Stimulated activated naive B cell treated with anti-CD40 and anti-IgM and Interleukin-4, amounts not matched to agents 10 μg/mL and 1 μg/mL and 100 μg/mL, for 72 hours (primary cell): ENCODE measurements around the gene CFAP46.
A peak's percentile ranks its signal among the peaks of the same experiment; 100 is the strongest.
"Not testable (repeated sequence)": the region's sequence is repeated elsewhere in the genome, so short reads cannot be mapped to it uniquely, and the experiment has no call there.

Experiments used
- ATAC-seq, 2 donors: fragments of 150-1000 bp; cut with Tn5 transposase; replicated peaks; 2 replicates each; pipeline ENCODE4 v1.10.0; 2021; ENCODE audit warnings: moderate library complexity in 1 of 2
- DNase-seq: peaks from one replicate; pipeline ENCODE4 v3.0.0; 2021
- H3K27ac Mint-ChIP-seq: one replicate; pipeline ENCODE4 v1.8.0; 2022; ENCODE audit warnings: mild to moderate bottlenecking, mixed read lengths
- H3K27me3 Mint-ChIP-seq, 2 donors: one replicate each; pipeline ENCODE4 v1.8.0; 2022; ENCODE audit warnings: mixed read lengths in 2 of 2
- H3K36me3 Mint-ChIP-seq, 2 donors: one replicate each; pipeline ENCODE4 v1.8.0; 2022; ENCODE audit warnings: mixed read lengths in 2 of 2, mild to moderate bottlenecking in 1 of 2
- H3K4me1 Mint-ChIP-seq, 2 donors: one replicate each; pipeline ENCODE4 v1.8.0; 2022; ENCODE audit warnings: mixed read lengths in 2 of 2, mild to moderate bottlenecking in 1 of 2
- H3K4me3 Mint-ChIP-seq, 2 donors: one replicate each; pipeline ENCODE4 v1.8.0; 2022; ENCODE audit warnings: mild to moderate bottlenecking in 2 of 2, mixed read lengths in 2 of 2, moderate library complexity in 1 of 2
- H3K9me3 Mint-ChIP-seq, 2 donors: one replicate each; pipeline ENCODE4 v1.8.0; 2022; ENCODE audit warnings: mixed read lengths in 2 of 2, mild to moderate bottlenecking in 1 of 2

CFAP46 gene

DNA sequence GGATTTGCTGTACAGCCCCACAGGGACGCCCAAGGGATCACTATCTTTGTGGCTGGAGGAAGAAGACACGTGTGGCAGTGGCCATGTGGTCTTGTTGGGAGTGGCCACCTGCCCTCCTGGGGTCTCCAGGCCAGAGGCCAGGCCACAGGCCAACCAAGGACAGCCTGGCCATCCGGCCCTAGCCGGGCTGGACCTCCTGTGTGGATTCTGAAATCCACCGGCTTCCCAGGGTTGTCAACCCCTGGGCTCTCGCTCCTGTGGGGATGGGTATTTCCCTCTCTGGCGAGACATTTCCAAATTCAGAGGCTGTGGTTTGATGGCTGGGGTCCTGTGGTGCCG is 31.5 kb upstream of the CFAP46 start:
- DNase-seq (no peak), ATAC-seq (no peak)
- Mint-ChIP-seq H3K9me3 (peaks cover 0 to 2% of the 10 kb centered on the region in 2 donors), H3K27ac (no peak overlapping the region), H3K4me1 (peaks cover 2 to 5% of the 10 kb centered on the region in 2 donors), H3K27me3 (peaks cover 33 to 59% of the 10 kb centered on the region in 2 donors), H3K4me3 (no peak overlapping the region), H3K36me3 (peaks cover 0 to 4% of the 10 kb centered on the region in 2 donors)

DNA sequence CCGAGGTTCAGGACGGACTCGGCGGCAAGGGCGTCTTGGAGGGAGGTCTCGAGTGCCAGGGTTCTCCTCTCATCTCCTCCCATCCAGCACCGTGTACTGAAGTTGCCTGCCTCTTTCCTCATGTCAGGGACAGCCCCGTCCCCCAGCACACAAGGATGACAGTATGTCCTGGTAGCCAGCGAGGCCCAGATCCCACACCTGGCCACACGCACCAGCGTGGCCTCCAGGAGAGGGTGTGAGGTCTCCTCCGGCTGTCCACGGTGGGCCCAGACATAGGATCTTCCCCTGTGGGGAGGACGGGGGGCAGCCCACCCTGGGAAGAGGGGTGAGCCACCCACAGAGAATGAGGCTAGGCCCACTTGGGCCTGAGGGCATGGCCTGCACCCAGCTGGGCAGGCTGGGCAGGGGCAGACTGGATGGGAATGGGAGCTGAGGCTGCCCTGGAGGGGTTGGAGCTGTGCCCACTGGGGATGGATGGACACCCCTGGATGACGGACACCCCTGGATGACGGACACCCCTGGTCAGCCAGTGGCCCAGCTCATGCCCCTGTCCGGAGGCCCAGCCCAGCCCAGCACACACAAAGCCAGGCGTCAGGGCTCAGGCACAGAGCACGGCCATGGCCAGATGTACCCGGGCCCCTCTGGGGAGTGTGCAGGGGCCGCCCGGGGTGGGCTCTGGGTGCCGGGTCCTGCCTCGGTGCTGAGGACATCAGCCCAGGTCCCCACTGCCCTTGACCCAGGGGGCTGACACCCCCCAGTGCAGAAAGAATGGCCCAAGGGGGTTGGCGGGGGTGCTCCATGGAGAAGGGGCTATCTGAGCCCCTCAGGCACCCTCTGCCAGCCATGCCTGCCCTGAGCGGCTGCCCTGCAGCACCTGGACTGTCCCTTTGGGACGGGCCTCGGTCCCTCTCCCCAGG is 30.9 kb upstream of the CFAP46 start:
- peaks cover 2 to 5% of the 10 kb centered on the region in 2 donors for H3K4me1 Mint-ChIP-seq
- H3K27ac Mint-ChIP-seq = no peak overlapping the region
- DNase-seq = no peak
- H3K4me3 Mint-ChIP-seq = no peak overlapping the region
- no peak for ATAC-seq
- H3K27me3 Mint-ChIP-seq = peaks cover 36 to 58% of the 10 kb centered on the region in 2 donors
- H3K36me3 Mint-ChIP-seq = peaks cover 0 to 4% of the 10 kb centered on the region in 2 donors
- H3K9me3 Mint-ChIP-seq = peaks cover 0 to 2% of the 10 kb centered on the region in 2 donors

DNA sequence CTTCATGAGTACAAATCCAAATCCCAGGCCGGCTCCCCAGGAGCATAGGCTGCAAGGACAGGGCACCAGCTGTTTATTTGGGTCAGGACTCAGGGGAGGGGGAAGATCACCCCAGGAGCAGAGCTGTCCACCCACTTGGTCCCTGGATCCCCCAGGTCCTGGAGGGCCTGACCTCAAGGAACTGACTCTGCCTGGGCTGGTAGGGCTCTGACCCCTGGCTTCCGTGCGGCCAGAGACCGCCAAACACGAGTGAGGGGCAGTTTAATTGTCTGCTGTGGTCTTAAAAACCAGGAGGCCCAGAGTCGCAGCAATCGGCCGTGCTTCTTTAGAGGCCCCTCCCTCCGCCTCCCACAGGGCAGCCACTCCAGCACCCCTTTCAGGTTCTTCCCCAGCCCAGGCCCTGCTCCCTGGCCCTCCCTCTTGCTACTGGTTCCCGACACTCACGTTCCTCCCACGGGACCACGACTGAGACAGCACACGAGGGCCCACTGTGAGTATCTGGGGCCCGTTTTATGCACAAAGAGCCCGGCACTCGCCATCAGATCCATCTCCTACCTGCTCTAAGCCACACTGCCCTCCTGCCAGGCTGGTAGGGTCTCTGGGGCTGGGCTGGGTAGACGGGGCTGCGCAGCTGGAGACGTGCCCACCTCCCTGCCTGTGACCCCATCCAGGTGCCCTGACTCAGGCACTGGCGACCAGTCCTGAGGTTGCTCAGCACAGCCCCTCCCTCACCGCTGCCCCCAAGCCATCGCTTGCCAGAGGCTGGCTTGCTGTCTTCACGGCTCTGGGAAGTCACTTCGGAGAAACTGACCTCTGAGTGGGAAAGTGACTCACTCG is 30.0 kb upstream of the CFAP46 start:
- Mint-ChIP-seq H3K4me3 (no peak overlapping the region), H3K36me3 (peaks cover 0 to 4% of the 10 kb centered on the region in 2 donors), H3K27ac (no peak overlapping the region), H3K4me1 (peaks cover 2 to 5% of the 10 kb centered on the region in 2 donors), H3K9me3 (peaks cover 0 to 2% of the 10 kb centered on the region in 2 donors), H3K27me3 (peaks cover 40 to 61% of the 10 kb centered on the region in 2 donors)
- DNase-seq = no peak
- ATAC-seq = no peak

DNA sequence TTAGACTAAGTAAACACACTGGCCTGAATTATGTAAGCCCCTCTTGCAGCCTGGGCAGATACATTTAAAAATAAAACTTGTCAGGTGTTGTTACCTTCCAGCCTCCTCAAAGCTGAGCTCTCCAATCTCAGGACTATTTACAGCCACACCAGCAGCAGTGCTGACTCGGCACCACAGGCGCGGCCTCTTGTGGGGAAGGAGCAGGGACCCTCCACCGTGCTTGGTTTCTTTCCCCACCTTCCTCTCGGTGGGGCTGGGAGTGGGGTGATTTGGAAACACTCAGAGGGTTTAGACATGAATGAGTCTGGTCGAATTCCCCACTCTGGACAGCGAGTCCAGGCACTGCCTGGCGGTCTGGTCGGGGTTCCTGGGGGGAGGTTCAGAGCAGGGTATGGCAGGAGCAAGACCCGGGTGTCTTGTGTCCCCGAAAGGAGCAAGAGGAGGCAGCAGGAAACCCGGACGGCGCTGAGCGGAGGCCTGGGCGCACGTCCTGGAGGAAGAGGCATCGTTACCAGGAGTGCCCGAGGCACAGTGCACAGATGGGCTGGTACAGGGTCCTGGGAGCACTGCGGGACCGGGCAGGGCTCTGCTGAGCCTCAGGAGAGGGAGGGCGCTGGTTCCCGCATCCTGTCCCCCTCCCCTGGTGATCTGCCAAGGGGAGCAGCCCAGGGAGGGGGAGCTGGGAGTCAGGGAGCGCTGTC is 29.2 kb upstream of the CFAP46 start:
- Mint-ChIP-seq H3K4me3 (no peak overlapping the region), H3K27me3 (peaks cover 45 to 57% of the 10 kb centered on the region in 2 donors), H3K4me1 (peaks cover 2 to 5% of the 10 kb centered on the region in 2 donors), H3K9me3 (peaks cover 0 to 2% of the 10 kb centered on the region in 2 donors), H3K27ac (no peak overlapping the region), H3K36me3 (peaks cover 0 to 4% of the 10 kb centered on the region in 2 donors)
- DNase-seq (no peak), ATAC-seq (no peak)

DNA sequence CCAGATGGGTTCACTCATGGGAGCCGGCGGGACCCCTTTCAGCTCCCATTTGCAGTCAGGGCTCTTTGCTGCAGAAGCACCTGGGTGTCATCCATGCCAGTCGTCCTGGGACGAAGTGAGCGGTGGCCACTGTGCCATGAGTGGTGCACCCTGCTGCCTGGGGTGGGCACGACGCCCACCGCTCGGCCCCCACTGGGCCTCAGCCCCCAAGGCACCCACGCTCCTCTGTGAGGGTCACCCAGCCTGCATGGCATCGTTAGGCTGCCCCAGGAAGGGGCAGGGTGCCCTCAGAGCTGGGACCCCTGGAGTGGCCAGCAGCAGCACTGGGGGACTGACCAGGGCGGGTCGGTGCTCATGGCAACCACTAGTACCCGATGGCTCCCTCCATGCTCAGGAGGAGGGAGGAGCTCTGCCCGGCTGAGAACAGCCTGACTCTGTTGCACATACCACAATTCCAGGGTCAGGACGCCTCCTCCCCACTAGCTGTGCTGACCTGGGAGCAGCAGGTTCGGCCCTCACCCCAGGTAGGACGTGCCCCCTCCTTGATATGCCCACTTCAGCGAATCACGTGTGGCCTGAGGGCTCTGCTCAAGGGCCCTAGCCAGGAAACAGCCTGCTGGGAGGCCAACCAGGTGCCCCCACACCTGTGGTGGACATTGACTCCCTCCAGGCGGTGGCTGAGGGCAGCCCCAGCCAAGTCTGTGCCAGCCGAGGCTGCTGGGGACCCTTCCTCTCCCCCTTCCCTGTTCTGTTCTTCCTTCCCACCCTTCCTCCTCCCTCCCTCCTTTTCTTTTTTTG is 28.5 kb upstream of the CFAP46 start:
- ATAC-seq (no peak), DNase-seq (no peak)
- Mint-ChIP-seq H3K4me1 (peaks cover 1 to 5% of the 10 kb centered on the region in 2 donors), H3K27ac (no peak overlapping the region), H3K36me3 (peaks cover 0 to 4% of the 10 kb centered on the region in 2 donors), H3K4me3 (no peak overlapping the region), H3K27me3 (peaks cover 47 to 58% of the 10 kb centered on the region in 2 donors), H3K9me3 (peaks cover 3 to 4% of the 10 kb centered on the region in 2 donors)

DNA sequence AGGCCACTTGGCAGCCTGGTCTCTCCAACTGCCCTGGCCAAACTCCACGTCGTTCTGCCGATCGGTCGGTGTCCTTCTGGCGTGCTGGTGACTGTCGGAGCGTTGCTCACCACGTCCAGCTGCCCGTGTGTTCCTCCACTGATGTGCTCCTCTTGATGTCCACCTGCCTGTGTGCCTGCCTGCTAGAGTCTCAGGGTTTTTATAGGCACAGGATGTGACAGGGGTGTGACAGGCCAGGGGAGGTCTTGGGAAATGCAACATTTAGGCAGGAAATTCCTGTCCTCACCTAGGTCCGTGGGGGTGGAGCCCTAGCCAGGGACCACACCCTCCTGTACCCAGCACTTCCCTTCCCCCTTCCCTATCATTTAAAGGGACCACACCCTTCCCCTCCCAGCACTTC is 25.2 kb upstream of the CFAP46 start:
- H3K27me3 Mint-ChIP-seq = peaks cover 56 to 59% of the 10 kb centered on the region in 2 donors
- no peak for ATAC-seq
- H3K27ac Mint-ChIP-seq = no peak overlapping the region
- H3K4me1 Mint-ChIP-seq = peaks cover 15 to 20% of the 10 kb centered on the region in 2 donors
- H3K36me3 Mint-ChIP-seq = peaks cover 2 to 4% of the 10 kb centered on the region in 2 donors
- peaks cover 3 to 4% of the 10 kb centered on the region in 2 donors for H3K9me3 Mint-ChIP-seq
- no peak overlapping the region for H3K4me3 Mint-ChIP-seq
- DNase-seq = no peak

DNA sequence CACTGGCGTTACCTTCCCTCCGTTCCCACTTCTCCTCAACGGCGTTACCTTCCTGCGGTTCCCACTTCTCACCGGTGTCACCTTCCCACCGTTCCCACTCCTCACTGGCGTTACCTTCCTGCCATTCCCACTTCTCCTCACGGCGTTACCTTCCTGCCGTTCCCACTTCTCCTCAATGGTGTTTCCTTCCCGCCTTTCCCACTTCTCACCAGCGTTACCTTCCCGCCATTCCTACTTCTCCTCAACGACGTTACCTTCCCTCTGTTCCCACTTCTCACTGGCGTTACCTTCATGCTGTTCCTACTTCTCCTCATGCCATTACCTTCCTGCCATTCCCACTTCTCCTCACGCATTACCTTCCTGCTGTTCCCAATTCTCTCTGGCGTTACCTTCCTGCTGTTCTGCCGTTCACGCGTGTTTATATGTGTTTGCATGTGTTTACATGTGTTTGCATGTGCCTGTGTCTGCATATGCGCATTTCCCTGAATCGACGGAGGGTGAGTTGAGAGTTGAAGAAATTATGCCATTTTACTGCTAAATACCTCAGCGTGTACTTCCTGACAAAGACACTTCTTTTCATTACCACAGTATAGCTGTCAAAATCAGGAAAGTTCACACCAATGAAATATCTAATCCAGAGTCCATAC is 23.2 kb upstream of the CFAP46 start:
- Mint-ChIP-seq H3K4me1 (peaks cover 24% of the 10 kb centered on the region in 2 donors), H3K27ac (no peak overlapping the region), H3K36me3 (peaks cover 0 to 2% of the 10 kb centered on the region in 2 donors), H3K4me3 (peak overlapping the region in 1 of 2 donors; percentile 5), H3K27me3 (peaks cover 53 to 54% of the 10 kb centered on the region in 2 donors), H3K9me3 (peaks cover 3 to 4% of the 10 kb centered on the region in 2 donors)
- ATAC-seq = no peak
- DNase-seq = no peak

DNA sequence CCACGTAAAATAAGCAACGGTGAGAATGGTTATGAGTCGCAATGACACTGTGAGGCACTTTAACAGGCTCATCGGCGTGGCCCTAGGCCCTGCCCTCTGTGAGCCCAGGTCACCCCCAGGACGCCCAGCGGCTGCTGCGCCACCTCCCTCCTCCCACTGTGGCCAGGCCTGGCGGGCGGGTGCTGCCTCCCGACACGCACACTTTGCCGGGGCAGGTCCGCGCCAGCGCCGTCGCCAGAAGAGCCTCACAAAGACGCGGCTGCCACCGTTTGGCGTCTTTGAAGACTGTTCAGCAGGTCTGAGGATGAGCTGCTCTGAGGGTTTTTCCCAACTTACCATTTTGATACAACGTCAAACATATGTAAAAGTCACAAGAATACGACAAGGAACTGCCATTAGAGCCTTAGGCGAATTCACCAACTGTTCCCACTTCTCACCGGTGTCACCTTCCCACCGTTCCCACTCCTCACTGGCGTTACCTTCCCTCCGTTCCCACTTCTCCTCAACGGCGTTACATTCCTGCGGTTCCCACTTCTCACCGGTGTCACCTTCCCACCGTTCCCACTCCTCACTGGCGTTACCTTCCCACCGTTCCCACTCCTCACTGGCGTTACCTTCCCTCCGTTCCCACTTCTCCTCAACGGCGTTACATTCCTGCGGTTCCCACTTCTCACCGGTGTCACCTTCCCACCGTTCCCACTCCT is 22.5 kb upstream of the CFAP46 start:
- peaks cover 54% of the 10 kb centered on the region in 2 donors for H3K27me3 Mint-ChIP-seq
- not testable (repeated sequence) for H3K9me3 Mint-ChIP-seq, DNase-seq, H3K36me3 Mint-ChIP-seq, H3K27ac Mint-ChIP-seq
- H3K4me1 Mint-ChIP-seq = peaks cover 24% of the 10 kb centered on the region in 2 donors
- ATAC-seq = peak in 1 of 2 donors; percentile 38
- H3K4me3 Mint-ChIP-seq = peak overlapping the region in 1 of 2 donors; percentile 44

DNA sequence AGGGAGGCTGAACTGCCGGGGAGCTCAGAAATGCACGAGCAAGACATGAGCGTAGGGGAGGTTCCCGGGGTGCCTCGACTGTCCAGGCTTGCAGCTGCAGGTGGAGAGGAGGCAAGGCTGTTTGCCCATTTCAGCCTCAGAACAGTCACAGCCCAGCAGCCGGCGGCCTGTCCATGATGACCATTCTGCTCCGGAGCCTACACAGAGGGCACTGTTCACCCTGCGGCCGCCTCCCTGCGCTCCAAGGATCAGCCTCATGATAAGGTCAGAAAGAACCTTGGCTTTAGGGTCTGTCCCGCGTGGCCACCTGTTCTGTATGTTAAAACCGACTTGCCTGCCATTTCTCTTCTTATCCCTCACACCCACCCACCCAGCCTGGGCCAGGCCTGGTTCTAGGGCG is 21.9 kb upstream of the CFAP46 start:
- no peak for ATAC-seq
- Mint-ChIP-seq H3K27me3 (peaks cover 57 to 59% of the 10 kb centered on the region in 2 donors), H3K36me3 (peaks cover 0 to 2% of the 10 kb centered on the region in 2 donors), H3K4me3 (no peak overlapping the region), H3K9me3 (peaks cover 2 to 4% of the 10 kb centered on the region in 2 donors), H3K4me1 (peaks cover 24% of the 10 kb centered on the region in 2 donors), H3K27ac (no peak overlapping the region)
- DNase-seq = no peak

DNA sequence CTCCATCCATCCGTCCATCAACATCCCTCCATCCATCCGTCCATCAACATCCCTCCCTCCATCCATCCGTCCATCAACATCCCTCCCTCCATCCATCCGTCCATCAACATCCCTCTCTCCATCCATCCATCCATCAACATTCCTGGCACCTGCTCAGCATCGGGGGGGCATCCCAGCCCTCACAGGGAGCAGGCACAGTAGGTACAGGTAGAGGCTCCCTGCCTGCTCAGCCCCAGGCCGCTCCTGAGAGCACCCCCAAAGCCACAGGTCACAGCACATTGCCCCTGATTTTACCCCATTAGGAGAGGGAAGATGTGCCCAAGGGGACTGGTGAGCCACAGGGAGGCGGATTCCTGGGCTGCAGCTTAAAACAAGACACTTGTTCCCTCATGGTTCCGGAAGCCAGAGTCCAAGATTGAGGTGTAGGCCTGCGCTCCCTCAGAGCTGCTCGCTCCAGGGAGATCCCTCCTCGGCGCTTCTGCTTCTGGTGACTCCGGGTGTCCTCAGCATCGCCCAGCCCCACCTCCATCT is 21.1 kb upstream of the CFAP46 start:
- peak overlapping the region; percentile 75 for H3K27ac Mint-ChIP-seq
- peaks cover 2 to 4% of the 10 kb centered on the region in 2 donors for H3K9me3 Mint-ChIP-seq
- no peak for ATAC-seq
- peaks cover 24% of the 10 kb centered on the region in 2 donors for H3K4me1 Mint-ChIP-seq
- no peak for DNase-seq
- H3K36me3 Mint-ChIP-seq = peaks cover 0 to 2% of the 10 kb centered on the region in 2 donors
- peaks cover 56 to 57% of the 10 kb centered on the region in 2 donors for H3K27me3 Mint-ChIP-seq
- H3K4me3 Mint-ChIP-seq = peak overlapping the region; percentile 89 to 91

DNA sequence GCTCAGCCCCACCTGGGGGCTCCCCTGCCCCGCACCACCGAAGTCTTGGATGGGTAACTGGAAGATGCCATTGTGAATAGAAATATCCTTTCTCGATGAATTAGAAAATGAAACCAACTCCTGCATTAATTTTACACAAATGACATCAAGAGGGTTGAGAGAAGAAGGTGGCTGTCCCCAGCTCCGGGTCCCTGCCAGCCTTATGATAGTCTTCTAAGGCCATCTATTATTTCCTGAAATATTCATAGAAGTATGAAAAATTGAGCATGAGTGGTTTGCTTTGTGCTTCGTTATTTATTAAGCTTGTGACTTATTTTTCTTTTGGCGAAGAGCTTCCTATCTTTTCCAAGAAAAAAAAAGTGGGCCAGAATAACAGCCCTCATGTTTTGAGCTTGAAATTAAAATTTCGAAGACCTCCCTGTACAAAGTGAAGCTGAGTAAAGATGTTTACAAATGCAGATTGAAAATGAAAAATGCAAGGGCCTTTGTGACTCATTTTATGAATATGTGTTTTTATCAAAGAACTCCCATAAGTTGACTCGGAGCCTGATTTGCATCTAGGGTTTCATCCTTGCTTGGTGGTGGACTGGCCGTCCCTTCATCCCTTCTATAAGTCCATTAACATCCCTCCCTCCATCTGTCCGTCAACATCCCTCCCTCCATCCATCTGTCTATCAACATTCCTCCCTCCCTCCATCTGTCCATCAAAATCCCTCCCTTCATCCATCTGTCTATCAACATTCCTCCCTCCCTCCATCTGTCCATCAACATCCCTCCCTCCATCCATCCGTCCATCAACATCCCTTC is 20.5 kb upstream of the CFAP46 start:
- Mint-ChIP-seq H3K9me3 (peaks cover 2 to 4% of the 10 kb centered on the region in 2 donors), H3K36me3 (peaks cover 0 to 2% of the 10 kb centered on the region in 2 donors), H3K4me1 (peaks cover 24% of the 10 kb centered on the region in 2 donors), H3K27ac (peak overlapping the region; percentile 88), H3K4me3 (peak overlapping the region; percentile 89 to 91), H3K27me3 (peaks cover 51 to 55% of the 10 kb centered on the region in 2 donors)
- peak; percentile 58 to 62 for ATAC-seq
- no peak for DNase-seq
